Thoracic aorta (tissue), 2 donors: ENCODE data around the gene DCDC1. TPM values are rescaled to one million over a fixed set of nuclear protein-coding genes. Genes with fewer than 3 reads are reported as not detected.
"Not testable (repeated sequence)": the region's sequence is repeated elsewhere in the genome, so short reads cannot be mapped to it uniquely, and the experiment has no call there.

Source experiments
- ATAC-seq: fragments of 150-250 bp; one replicate; pipeline ENCODE4 v1.8.0; 2017; ENCODE audit warnings: low read depth; ENCODE audit not compliant: insufficient number of reproducible peaks, low FRiP score
- DNase-seq: peaks from one replicate; pipeline ENCODE4 v3.0.0-alpha.2; 2020; ENCODE audit warnings: low spot score
- H3K27ac ChIP-seq, 2 donors: fragments of 200-600 bp; sonication (generic); 1 replicate in 1 of 2; 2 replicates in 1 of 2; pipeline ENCODE4 v1.5.1; 2016; ENCODE audit warnings: mild to moderate bottlenecking in 2 of 2, moderate library complexity in 2 of 2
- H3K27me3 ChIP-seq: fragments of 200-600 bp; sonication (generic); replicated peaks from 2 replicates; pipeline ENCODE4 v1.6.0; 2016; ENCODE audit warnings: mild to moderate bottlenecking; ENCODE audit not compliant: insufficient read depth
- H3K36me3 ChIP-seq: fragments of 200-600 bp; sonication (generic); one replicate; pipeline ENCODE4 v1.5.1; 2016
- H3K4me1 ChIP-seq, 2 donors: fragments of 200-600 bp; sonication (generic); 1 replicate in 1 of 2; 2 replicates in 1 of 2; pipeline versions ENCODE4 v1.5.1 to v1.6.0; 2016; ENCODE audit warnings: low read depth in 2 of 2, mild to moderate bottlenecking in 1 of 2; ENCODE audit not compliant: control insufficient read depth in 1 of 2
- H3K4me3 ChIP-seq: fragments of 200-600 bp; sonication (generic); 2 replicates; pipeline ENCODE4 v1.5.1; 2016; ENCODE audit warnings: mild to moderate bottlenecking
- H3K9me3 ChIP-seq: fragments of 200-600 bp; sonication (generic); 2 replicates; pipeline ENCODE4 v1.5.1; 2016
- total RNA-seq, 2 donors: library from RNA; depleted of rRNA; stranded (reverse); fragments of >200 nt; gene quantifications; one replicate each; pipeline versions ENCODE4 v1.1.0 to v1.2.3, GENCODE V29; 2016
- TF ChIP-seq, protein P1 (sequence below): fragments of 200-600 bp; sonication (generic); IDR thresholded peaks from one replicate; pipeline ENCODE4 v1.5.1; 2019; ENCODE audit warnings: antibody characterized with exemption

The DCDC1 gene
- total RNA-seq, 2 donors from 2014 or later = not detected

DNA sequence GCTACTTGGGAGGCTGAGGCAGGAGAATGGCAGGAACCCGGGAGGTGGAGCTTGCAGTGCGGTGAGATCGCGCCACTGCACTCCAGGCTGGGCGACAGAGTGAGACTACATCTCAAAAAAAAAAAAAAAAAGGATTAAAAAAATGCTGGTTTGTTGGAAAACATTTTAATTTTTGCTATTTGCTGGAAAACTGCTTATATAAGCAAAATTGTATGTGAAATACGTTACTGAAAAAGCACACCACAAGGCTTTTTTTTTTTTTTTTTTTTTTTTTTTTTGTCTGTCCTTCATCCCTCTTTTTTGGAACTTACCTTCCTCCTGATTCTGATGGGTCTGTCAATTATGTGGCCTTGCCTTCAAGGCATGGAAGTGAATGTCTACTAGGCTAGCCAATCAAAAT, 40.8 kb downstream of the DCDC1 start:
- H3K4me3 ChIP-seq = no peak overlapping the region
- no peak overlapping the region for H3K27ac ChIP-seq
- ATAC-seq = no peak
- TF ChIP-seq, protein P1, sequence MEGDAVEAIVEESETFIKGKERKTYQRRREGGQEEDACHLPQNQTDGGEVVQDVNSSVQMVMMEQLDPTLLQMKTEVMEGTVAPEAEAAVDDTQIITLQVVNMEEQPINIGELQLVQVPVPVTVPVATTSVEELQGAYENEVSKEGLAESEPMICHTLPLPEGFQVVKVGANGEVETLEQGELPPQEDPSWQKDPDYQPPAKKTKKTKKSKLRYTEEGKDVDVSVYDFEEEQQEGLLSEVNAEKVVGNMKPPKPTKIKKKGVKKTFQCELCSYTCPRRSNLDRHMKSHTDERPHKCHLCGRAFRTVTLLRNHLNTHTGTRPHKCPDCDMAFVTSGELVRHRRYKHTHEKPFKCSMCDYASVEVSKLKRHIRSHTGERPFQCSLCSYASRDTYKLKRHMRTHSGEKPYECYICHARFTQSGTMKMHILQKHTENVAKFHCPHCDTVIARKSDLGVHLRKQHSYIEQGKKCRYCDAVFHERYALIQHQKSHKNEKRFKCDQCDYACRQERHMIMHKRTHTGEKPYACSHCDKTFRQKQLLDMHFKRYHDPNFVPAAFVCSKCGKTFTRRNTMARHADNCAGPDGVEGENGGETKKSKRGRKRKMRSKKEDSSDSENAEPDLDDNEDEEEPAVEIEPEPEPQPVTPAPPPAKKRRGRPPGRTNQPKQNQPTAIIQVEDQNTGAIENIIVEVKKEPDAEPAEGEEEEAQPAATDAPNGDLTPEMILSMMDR = no peak
- H3K4me1 ChIP-seq = no peaks in the 10 kb centered on the region
- no peaks in the 10 kb centered on the region for H3K9me3 ChIP-seq
- no peaks in the 10 kb centered on the region for H3K27me3 ChIP-seq
- no peaks in the 10 kb centered on the region for H3K36me3 ChIP-seq
- DNase-seq = no peak

DNA sequence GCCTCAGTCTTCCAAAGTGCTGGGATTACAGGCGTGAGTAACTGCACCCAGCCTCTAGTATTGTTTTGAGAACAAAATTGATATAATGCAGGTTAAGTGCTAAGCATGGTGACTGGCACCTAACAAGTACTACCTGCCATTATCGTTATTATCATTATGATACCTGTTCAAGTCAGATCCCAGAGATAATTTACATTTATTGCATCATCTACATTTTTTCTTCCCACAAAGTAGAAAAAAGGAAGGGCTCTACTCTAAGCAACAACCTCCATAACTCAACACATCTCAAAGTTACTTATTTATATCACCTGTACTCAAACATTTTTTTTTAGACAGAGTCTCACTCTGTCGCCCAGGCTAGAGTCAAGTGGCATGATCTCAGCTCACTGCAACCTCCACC, 42.1 kb downstream of the DCDC1 start:
- no peak for ATAC-seq
- H3K4me1 ChIP-seq = no peaks in the 10 kb centered on the region
- no peaks in the 10 kb centered on the region for H3K9me3 ChIP-seq
- no peak overlapping the region for H3K4me3 ChIP-seq
- H3K36me3 ChIP-seq = no peaks in the 10 kb centered on the region
- DNase-seq = no peak
- H3K27me3 ChIP-seq = no peaks in the 10 kb centered on the region
- TF ChIP-seq, protein P1 = no peak
- H3K27ac ChIP-seq = no peak overlapping the region

GRCh38 chr11:31326470-31327148, 42.9 kb downstream of the DCDC1 start:
- Histone ChIP-seq H3K9me3 (no peaks in the 10 kb centered on the region), H3K4me1 (no peaks in the 10 kb centered on the region), H3K27ac (no peak overlapping the region), H3K27me3 (no peaks in the 10 kb centered on the region), H3K36me3 (no peaks in the 10 kb centered on the region), H3K4me3 (no peak overlapping the region)
- TF ChIP-seq, protein P1 = no peak
- DNase-seq (no peak), ATAC-seq (no peak)

- no peak overlapping the region for H3K4me3 ChIP-seq
- DNase-seq (no peak), ATAC-seq (no peak)
- TF ChIP-seq, protein P1 = no peak
- H3K36me3 ChIP-seq = no peaks in the 10 kb centered on the region
- no peaks in the 10 kb centered on the region for H3K27me3 ChIP-seq
- H3K27ac ChIP-seq = no peak overlapping the region
- H3K9me3 ChIP-seq = no peaks in the 10 kb centered on the region
- H3K4me1 ChIP-seq = no peaks in the 10 kb centered on the region
These were observed 44.4 kb downstream of the DCDC1 start for GRCh38 chr11:31325160-31325559.

- ATAC-seq = no peak
These were observed 46.4 kb downstream of the DCDC1 start for GRCh38 chr11:31323145-31323544.

DNA sequence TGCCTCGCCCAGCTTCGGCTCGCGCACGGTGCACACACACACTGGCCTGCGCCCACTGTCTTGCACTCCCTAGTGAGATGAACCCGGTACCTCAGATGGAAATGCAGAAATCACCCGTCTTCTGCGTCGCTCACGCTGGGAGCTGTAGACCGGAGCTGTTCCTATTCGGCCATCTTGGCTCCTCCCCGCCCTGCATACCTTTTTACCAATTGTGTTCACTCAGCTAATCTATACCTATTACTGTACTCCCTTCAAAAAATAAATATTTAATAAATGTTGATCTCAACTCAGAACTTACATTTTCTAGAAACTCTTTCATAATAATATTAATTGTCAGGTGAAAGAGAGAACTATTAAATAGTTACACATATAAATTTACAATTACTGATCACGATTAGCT, 48.0 kb downstream of the DCDC1 start:
- not testable (repeated sequence) for DNase-seq, H3K36me3 ChIP-seq, ATAC-seq, H3K4me3 ChIP-seq, H3K27ac ChIP-seq, H3K4me1 ChIP-seq, H3K27me3 ChIP-seq, H3K9me3 ChIP-seq

More at GRCh38 chr11:31323145-31323544, 46.4 kb downstream of the DCDC1 start:
- no peaks in the 10 kb centered on the region for H3K4me1 ChIP-seq
- H3K9me3 ChIP-seq = no peaks in the 10 kb centered on the region
- H3K27ac ChIP-seq = no peak overlapping the region
- no peak for DNase-seq
- H3K4me3 ChIP-seq = no peak overlapping the region
- TF ChIP-seq, protein P1 = no peak
- no peaks in the 10 kb centered on the region for H3K27me3 ChIP-seq
- H3K36me3 ChIP-seq = no peaks in the 10 kb centered on the region
